Measurements from ENCODE around the gene CRLF3.
"Not testable (repeated sequence)": the region's sequence is repeated elsewhere in the genome, so short reads cannot be mapped to it uniquely, and the experiment has no call there.

The CRLF3 gene, protein sequence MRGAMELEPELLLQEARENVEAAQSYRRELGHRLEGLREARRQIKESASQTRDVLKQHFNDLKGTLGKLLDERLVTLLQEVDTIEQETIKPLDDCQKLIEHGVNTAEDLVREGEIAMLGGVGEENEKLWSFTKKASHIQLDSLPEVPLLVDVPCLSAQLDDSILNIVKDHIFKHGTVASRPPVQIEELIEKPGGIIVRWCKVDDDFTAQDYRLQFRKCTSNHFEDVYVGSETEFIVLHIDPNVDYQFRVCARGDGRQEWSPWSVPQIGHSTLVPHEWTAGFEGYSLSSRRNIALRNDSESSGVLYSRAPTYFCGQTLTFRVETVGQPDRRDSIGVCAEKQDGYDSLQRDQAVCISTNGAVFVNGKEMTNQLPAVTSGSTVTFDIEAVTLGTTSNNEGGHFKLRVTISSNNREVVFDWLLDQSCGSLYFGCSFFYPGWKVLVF

DNA sequence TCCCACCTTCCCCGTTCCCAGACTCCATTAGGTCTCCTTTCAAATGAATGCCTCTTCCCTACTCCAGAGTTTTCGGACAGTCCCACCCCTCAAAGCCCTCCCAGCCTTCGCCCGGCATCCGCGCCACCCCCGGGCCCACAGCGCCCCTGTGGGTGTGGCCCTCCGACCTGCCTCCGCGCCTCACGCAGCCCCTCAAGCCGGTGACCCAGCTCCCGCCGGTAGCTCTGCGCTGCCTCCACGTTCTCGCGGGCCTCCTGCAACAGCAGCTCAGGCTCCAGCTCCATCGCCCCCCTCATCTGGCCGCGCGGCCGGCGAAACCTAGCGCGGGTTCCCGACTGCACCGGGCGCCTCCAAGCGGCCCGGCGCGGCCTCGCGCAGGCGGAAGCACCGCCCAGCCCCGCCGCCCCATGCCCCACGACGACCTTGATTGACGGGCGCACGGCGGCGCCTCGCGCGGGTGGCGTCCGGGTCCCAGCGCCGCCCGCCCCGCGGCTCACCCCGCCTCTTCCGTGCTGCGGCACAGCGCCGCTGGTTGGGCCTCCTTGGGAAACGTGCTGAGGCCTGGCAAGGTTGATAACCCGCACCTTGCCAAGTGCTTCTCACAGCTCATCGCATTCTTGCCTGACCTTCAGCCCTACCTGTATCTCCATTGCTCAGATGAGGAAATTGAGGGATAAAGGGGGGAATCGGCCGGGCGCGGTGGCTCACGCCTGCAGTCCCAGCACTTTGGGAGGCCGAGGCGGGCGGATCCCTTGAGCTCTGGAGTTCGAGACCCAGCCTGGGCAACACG is at the start of gene CRLF3:
TSS of gene CRLF3 (minus strand) at position 337 of the 790 bp plus-strand sequence. CDS start at position 296, 41 bp downstream.
- DNase-seq (ENCODE audit: low read depth): peak; percentile 78

DNA sequence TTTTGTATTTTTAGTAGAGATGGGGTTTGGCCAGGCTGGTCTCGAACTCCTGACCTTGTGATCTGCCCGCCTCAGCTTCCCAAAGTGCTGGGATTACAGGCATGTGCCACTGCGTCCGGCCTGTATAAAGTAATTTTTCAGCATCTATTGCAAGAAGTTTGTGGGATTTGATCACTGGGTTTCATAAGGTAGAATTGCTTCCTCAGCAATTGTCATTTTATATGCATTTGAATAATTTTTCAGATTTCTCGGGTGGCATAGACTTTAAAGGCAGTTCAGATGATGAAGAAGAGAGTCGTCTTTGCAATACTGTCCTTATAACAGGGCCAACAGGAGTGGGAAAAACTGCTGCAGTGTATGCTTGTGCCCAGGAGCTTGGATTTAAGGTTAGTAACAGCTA is 44.5 kb upstream of the CRLF3 start:
- DNase-seq (ENCODE audit: low read depth): no peak

DNA sequence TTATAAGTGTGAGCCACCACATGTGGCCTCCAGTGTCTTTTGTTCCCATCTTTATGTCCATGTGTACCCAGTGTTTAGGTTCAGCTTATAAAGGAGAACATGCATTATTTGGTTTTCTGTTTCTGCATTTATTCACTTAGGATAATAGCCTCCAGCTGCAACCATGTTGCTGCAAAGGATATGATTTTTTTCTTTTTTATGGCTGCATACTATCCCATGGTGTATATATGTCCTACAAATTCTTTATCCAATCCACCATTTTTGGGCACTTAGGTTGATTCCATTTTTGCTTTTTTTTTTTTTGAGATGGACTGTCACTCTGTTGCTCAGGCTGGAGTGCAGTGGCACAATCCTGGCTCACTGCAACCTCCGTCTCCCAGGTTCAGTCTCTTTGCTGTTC is 40.1 kb upstream of the CRLF3 start:
- DNase-seq (ENCODE audit: low read depth): no peak

DNA sequence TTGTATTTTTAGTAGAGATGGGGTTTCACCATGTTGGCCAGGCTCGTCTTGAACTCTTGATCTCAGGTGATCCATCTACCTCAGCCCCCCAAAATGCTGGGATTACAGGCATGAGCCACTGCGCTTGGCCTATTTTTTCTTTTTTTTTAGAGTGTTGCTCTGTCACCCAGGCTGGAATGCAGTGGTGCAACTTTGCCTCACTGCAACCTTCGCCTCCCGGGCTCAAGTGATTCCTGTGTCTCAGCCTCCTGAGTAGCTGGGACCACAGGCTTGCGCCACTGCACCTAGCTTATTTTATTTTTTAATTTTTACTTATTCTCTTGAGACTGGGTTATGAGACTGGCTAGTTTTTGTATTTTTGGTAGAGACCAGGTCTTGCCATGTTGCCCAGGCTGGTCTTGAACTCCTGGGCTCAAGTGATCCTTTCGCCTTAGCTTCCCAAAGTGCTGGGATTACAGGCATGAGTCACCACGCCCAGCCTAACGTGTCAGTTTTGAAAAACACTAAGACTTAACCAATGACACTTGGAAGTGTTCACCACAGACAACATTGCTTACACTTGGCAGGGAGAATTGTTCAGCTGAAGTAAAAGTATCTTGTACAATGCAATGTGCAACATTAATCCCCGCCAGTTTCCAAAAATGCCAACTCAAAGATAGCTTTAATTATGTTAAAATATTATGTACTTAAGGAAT is 34.2 kb upstream of the CRLF3 start:
- no peak for DNase-seq (ENCODE audit: low read depth)

DNA sequence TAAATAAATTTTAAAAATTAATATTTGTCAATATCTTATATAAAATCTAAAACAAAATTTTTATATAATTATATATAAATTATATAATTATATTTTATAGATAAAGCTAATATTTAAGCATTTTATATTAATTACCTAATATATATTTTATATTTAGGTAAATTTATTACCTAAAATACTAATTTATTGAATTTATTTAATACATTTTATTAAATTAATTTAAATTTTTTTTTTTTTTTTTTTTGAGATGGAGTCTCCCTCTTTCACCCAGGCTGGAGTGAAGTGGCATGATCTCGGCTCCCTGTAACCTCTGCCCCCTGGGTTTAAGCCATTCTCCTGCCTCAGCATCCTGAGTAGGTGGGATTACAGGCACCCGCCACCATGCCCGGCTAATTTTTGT is 29.7 kb upstream of the CRLF3 start:
- no peak for DNase-seq (ENCODE audit: low read depth)

DNA sequence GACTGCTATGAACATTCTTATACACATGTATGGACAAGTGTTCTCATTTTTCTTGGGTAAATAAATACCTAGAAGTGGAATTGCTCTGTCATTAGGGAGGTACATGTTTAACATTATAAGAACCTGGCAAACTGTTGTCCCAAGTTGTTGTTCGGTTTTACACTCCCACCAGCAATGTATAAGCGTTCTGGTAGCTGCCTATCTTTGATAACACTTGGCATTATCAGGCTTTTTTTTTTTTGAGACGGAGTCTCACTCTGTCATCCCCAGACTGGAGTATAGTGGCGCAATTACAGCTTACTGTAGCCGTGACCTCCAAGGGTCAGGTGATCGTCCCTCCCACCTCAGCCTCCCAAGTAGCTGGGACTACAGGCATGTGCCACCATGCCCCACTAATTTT is 23.5 kb upstream of the CRLF3 start:
- DNase-seq (ENCODE audit: low read depth): no peak

DNA sequence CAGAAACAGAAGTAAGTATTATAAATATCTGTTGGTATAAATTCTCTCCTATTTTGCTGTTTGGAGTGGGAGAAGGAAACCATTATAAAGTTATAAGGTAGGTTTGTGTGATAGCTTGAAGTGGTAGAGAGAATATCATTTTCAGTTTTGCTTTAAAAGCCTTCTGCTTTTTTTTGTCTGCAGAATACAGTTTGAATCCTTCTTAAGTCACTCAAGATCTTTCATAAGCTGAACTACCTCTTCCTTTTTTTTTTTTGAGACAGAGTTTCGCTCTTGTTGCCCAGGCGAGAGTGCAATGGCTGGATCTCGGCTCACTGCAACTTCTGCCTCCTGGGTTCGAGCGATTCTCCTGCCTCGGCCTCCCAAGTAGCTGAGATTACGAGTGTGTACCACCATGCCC is 16.3 kb upstream of the CRLF3 start:
- DNase-seq (ENCODE audit: low read depth): no peak

DNA sequence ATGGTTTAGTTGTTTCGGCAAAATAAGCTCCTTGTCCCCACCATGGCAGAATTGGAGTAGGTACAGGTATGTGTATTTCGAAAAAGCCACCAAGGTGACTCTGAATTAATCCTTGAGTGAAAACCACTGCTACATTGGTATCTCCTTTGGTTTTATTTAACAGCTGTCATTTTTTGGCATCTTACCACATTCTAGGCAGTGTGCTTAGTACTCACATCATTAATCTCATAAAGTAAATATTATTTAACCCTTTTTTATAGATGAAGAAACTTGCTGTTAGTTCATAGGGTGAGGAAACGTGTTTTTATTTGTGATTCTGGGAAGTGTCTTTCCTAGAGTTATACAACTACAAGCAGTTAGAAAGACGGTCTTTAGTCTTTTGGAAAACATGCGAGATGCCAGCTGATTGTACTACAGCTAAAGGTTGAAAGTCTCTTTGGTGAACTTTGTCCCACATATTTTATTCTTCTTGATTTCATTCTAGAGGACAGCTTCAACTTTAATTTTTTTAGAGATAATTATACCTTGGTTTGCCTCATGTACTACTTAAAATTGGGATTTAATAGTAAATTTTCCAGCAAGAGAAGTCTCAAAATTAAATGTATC is 13.8 kb upstream of the CRLF3 start:
- DNase-seq (ENCODE audit: low read depth): no peak

DNA sequence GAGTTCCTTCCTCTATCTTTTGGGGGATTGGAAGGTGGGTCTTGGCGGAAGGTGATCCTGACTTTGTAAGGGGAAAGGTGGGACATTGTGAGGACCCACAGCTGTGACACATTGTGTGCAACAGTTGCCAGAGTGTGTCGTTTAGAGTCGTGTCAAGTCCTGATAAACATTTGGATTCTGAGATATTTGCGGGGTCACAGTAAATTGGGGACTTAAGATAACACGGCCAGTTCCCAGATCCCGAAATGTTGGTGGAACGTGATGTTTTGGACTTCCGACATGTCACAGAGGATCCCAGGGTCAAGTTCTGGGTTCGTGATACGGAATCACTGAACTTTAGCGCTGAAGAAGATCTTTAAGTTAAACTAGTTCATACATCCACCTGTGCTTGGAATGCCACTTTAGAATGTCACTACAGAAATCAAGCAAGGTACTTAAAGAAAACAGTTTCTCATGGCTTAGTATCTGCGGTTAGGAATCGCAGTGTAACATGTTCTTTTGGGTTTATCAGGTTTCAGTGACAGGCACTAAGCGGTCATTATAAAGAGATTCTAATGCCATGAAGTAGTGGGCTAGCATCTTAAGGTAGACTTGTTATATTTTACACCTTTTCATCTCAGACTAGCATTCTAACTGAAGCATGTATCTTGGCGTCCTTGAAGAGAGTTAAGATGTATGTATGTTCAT is 8.1 kb upstream of the CRLF3 start:
- DNase-seq (ENCODE audit: low read depth): no peak

DNA sequence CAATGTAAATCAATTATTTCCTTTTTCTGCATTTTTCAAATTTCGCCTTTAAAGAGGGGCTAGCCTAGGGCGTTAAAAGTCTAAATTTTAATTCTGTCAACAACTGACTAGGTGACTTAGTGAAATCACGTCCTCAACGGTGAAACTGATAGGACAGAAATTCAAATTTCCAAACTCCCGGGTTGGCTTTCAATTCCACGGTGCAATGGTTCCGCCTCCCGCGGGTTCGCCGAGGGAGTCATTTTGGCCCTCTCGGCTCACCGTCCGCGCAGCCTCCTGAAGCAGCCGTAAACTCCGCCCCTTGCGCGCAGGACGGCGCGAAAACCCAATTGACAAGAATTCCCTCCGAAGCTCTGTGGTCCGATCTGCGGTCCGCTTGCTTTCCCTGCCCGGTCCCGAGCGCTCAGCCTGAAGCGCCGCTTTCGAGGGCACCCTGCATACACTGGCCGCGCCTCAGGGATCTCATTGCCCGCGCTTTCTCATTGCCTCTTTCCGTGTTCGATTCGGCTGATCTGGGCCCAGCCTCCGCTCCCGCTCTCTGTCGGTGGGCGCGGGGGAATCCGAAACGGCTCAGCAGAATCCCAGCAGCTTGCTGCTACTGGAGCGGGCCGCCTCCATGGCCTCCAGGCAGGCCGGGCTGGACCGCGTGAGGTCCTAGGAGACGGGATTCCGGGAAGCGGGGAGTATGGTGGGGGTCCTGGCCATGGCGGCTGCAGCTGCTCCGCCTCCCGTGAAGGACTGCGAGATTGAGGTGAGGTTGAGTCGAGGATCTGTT is 7.4 kb upstream of the CRLF3 start, which contains the start of gene ATAD5:
TSS of gene ATAD5 (plus strand) at position 304 of the 775 bp plus-strand sequence. CDS start at position 686, 382 bp downstream.
- peak; percentile 75 for DNase-seq (ENCODE audit: low read depth)

DNA sequence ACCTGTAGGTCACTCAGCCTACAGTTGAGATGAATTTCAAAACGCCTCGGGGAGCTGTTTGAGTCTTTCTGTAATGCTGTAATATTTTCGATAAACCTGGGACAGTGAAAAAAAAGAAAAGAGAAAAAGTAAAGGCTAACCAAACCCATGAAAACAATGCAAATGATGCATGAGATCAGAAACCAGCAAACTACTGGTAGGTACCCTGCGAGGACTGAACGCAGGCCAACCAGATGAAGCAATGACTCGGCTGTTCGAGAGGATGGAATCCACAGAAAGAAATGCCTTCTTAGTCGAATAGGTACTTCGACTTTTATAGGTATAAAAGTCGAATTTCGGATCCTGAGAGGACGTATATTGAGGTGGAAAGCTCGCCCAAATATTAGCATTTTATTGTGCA is 6.8 kb upstream of the CRLF3 start:
- no peak for DNase-seq (ENCODE audit: low read depth)

DNA sequence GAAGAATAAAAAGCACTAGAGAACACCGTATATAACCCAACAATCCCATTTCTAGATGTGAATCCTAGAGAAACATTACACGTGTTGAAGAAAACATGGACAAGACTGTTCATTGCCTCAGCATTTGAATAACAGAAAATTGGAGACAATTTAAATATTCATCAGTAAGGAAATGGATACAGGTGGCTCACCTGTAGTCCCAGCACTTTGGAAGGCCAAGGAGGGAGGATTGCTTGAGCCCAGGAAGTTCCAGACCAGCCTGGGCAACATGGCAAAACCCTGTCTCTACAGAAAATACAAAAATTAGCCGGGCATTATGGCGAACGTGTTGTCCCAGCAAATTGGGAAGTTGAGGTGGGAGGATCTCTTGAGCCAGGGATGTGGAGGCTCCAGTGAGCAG is 4.5 kb upstream of the CRLF3 start:
- DNase-seq (ENCODE audit: low read depth): no peak

DNA sequence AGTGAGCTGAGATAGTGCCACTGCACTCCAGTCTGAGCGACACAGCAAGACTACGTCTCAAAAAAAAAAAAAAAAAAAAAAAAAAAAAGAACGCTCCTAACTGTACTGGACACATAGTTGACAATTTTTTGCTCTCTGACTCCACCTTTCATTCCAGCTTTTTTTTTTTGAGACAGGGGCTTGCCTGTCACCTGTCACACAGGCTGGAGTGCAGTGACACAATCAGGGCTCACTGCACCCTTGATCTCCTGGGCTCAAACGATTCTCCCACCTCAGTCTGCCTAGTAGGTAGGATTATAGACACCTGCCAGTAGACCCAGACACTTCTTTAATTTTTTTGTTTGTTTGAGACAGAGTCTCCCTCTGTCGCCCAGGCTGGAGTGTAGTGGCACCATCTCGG is 2.6 kb upstream of the CRLF3 start:
- DNase-seq (ENCODE audit: low read depth): no peak

DNA sequence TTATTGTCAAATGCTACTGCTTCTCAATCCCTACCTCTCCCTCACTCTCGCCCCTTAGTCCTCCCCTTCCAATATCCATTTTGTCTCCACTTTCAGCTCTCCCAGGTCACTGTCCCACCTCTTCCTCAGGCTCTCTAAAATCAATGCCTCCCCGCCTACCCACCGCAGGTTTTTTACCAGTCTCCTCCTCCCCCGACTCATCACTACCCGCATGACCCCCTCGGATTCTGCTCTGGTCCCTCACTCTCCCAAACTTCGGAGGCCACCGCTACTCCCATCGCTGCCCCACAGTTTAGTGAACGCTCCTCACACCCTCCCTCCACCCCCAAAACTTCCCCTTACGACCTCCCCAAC is 513 bp downstream of the CRLF3 start:
- DNase-seq (ENCODE audit: low read depth): no peak

DNA sequence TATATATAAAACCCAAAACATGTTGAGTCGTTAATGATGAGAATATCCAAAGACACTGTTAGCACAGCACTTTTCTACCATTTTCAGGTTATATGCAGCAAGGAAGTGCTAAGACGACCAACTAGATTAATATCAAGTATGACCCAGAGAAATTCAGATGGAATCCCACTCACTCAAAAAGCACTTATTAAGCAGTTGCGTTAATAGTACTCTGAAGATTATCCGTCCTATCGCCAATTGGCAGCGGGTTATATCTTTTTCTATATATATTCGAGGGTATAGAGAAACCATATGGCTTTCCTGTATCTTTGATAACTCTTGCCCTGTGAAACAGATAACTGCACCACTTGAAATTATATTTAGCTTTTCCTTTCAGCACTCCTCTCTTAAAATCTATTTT is 1.1 kb downstream of the CRLF3 start:
- DNase-seq (ENCODE audit: low read depth): no peak

DNA sequence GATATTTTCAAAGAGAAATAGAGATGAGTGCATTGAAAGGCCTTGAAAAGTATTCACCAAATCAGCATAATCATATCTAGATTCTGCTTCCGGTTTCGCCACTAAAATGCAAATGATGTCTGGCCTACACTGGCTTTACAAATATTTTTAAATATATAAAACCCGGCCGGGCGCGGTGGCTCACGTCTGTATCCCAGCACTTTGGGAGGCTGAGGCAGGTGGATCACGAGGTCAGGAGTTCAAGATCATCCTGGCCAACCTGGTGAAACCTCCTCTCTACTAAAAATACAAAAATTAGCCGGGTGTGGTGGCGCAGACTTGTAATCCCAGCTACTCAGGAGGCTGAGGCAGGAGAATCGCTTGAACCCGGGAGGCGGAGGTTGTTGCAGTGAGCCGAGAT is 1.6 kb downstream of the CRLF3 start:
- DNase-seq (ENCODE audit: low read depth): not testable (repeated sequence)

DNA sequence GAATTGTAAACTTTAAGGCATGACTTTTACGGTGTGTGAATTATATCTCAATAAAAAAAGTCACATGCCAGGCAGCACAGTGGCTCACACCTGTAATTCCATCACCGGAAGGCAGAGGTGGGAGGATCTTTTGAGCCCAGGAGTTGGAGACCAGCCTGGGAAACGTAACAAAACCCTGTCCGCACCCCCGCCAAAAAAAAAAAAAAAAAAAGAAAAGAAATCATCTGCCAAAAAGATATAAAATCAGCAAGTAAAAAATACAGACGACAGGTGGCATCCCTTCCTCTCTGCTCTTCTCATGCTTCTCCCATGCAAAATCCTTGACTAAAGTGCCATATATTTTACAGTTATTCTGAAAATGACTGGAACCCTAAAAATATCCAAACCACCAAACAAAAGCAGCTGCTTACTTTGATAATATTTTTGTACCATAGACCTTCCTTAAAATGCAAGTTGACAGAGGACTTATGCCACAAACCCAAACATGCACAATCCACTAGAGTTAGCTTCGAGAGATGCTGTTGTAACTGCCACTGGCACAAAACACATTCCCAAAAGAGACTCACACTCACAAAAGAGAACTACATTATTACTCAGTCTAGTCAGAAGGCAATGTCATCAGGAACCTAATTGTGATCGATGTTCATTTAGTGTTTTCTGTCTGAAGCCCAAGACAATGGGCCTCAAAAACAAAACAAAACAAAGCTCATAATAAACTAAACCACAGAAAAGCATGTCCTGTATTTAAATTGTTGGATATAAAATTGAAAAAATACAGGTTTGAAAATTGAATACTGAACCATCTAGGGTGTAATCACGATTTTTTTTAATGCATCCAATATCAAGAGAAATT is 2.4 kb downstream of the CRLF3 start:
- DNase-seq (ENCODE audit: low read depth): no peak

DNA sequence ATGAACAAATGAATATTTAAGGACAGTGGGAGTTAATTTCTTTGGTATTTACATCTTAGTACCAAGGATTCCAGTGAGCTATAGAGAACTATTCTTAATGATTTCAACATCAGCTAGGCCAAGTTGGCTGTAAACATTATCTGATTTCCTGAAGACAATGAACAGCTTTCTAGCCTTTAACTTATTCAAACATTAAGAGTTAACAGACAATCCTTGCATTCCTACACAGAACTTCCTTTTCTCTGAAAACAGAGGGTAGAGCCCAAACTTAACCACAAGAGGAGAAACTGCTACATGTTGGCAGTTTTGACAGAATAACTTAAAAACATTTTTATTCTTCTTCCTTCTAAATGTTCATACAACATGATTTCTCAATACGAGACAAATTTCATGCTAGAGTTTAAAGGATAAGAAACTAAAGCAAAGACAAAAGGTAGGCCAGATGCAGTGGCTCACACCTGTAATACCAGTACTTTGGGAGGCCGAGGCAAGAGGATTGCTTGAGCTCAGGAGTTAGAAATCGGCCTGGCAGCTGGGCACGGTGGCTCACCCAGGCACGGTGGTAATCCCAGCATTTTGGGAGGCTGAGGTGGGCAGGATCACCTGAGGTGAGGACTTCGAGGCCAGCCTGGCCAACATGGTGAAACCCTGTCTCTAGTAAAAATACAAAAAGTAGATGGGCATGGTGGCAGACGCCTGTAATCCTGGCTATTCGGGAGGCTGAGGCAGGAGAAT is 4.4 kb downstream of the CRLF3 start:
- no peak for DNase-seq (ENCODE audit: low read depth)

DNA sequence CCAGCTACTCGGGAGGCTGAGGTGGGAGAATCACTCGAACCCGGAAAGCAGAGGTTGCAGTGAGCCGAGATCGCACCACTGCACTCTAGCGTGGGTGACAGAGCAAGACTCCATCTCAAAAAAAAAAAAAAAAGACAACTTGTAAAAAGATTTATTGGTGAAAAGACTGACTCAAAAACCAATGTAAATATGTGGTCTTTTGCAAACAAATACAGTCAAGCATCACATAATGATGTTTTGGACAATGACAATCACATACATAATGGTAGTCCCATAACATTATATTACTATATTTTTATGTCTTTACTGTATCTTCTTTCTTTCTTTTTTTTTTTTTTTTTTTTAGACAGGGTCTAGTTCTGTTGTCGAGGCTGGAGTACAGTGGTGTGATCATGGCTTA is 8.3 kb downstream of the CRLF3 start:
- DNase-seq (ENCODE audit: low read depth): no peak

Measured in stimulated activated CD8-positive, alpha-beta memory T cell treated with anti-CD3 and anti-CD28 coated beads, Interleukin-15, amount 100 ng/mL, for 24 hours (primary cell).